Hindlimb muscle (tissue), 1 donor: ENCODE measurements around the gene ZCCHC2. TPM values are rescaled to one million over a fixed set of nuclear protein-coding genes. Genes with fewer than 3 reads are reported as not detected.

Source experiments
- DNase-seq: peaks from one replicate; pipeline ENCODE4 v3.0.0-alpha.2; 2013
- polyA plus RNA-seq: library from polyadenylated mRNA; unstranded; fragments of 120-200 nt; gene quantifications from one replicate; pipeline ENCODE4 v1.2.1, GENCODE V29; 2013; ENCODE audit not compliant: insufficient read length

ZCCHC2 gene
- polyA plus RNA-seq, 1 donor: 9.4 TPM

- no peak for DNase-seq
Measured at GRCh38 chr18:62539284-62540165, 16.7 kb downstream of the ZCCHC2 start.

GRCh38 chr18:62543021-62543420 is 20.2 kb downstream of the ZCCHC2 start:
- no peak for DNase-seq

- no peak for DNase-seq
Measured at GRCh38 chr18:62545098-62545497, 22.3 kb downstream of the ZCCHC2 start.

- DNase-seq: no peak
Measured at GRCh38 chr18:62549755-62550154, 26.9 kb downstream of the ZCCHC2 start.

- DNase-seq: no peak
Measured at GRCh38 chr18:62550746-62551145, 27.9 kb downstream of the ZCCHC2 start.

- DNase-seq: no peak
Measured at GRCh38 chr18:62551972-62552513, 29.2 kb downstream of the ZCCHC2 start.

GRCh38 chr18:62554061-62554815 is 31.4 kb downstream of the ZCCHC2 start:
- no peak for DNase-seq

GRCh38 chr18:62555135-62555534 is 32.3 kb downstream of the ZCCHC2 start:
- DNase-seq: no peak

- DNase-seq: no peak
Measured at GRCh38 chr18:62556397-62556796, 33.6 kb downstream of the ZCCHC2 start.

- no peak for DNase-seq
Measured at GRCh38 chr18:62558015-62558663, 35.3 kb downstream of the ZCCHC2 start.

- no peak for DNase-seq
Measured at GRCh38 chr18:62564044-62564443, 41.2 kb downstream of the ZCCHC2 start.

GRCh38 chr18:62566199-62566598 is 43.4 kb downstream of the ZCCHC2 start:
- DNase-seq: peak; percentile 29

GRCh38 chr18:62566818-62567217 is 44.0 kb downstream of the ZCCHC2 start:
- no peak for DNase-seq

GRCh38 chr18:62569081-62569655 is 46.3 kb downstream of the ZCCHC2 start:
- DNase-seq: no peak

GRCh38 chr18:62571037-62571436 is 48.2 kb downstream of the ZCCHC2 start:
- no peak for DNase-seq

- no peak for DNase-seq
Measured at GRCh38 chr18:62571648-62572047, 48.8 kb downstream of the ZCCHC2 start.

- no peak for DNase-seq
Measured at GRCh38 chr18:62572456-62572855, 49.6 kb downstream of the ZCCHC2 start.

- no peak for DNase-seq
Measured at GRCh38 chr18:62574776-62575175, 52.0 kb downstream of the ZCCHC2 start.

- DNase-seq: no peak
Measured at GRCh38 chr18:62576271-62576670, 53.4 kb downstream of the ZCCHC2 start.

GRCh38 chr18:62576845-62577512 is 54.2 kb downstream of the ZCCHC2 start:
- DNase-seq: no peak

GRCh38 chr18:62577765-62578164 is 54.9 kb downstream of the ZCCHC2 start:
- no peak for DNase-seq

- DNase-seq: no peak
Measured at GRCh38 chr18:62578980-62579511, 56.2 kb downstream of the ZCCHC2 start.
